T-helper 22 cell (primary cell): Measurements from ENCODE around the gene LHPP.

ENCODE experiments used
- DNase-seq: peaks from one replicate; pipeline ENCODE4 v3.0.0-alpha.2; 2020; ENCODE audit warnings: low read depth

Gene LHPP

DNA sequence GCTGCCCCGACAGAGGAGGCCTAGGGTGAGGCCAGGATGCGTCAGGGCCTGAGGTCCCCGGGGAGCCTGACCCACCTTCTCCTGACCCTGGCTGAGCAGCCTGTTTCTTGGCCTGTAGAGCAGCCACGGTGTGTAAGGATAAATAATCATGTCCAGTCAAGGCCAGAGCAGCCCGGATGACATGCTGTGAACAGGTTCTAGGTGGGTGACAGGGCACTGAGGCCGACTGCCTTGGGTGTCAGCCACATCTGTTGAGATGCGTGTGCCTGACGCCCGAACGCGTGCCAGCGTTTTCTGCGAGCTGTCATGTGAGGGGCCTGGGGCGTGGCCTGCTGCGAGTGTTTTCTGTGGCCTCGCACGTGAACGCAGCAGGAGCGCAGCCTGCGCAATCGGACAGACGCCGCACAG, 164.2 kb downstream of the LHPP start:
- no peak for DNase-seq

DNA sequence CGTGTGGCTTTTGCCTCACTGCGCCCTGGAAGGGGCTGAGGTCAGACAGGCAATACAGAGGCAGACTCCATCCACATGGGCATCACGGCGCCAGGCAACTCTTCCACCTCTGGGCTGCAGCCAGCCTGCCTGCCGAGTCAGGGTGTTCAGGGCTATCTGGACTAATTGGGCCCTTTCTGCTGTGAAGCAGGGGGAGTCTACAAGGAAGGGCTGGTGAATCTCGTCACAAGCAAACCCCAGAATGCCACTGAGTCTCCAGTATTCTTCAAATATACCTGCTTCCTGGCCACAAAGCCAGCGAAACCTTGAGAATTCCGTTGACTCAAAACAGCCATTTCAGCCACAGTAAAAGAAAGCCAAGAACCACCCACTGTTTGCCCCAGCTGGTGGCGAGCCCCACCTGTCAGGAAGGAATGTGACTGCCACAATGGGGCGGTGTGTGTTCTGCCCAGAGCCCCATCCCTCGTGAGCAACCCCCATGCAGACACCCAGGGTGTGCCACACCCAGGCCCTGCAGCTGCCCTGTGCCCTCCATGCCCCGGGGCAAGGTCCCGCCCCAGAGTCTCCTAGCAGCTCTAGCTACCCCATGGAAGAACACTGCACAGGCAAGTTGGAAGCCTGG, 165.2 kb downstream of the LHPP start:
- DNase-seq = peak; percentile 27

DNA sequence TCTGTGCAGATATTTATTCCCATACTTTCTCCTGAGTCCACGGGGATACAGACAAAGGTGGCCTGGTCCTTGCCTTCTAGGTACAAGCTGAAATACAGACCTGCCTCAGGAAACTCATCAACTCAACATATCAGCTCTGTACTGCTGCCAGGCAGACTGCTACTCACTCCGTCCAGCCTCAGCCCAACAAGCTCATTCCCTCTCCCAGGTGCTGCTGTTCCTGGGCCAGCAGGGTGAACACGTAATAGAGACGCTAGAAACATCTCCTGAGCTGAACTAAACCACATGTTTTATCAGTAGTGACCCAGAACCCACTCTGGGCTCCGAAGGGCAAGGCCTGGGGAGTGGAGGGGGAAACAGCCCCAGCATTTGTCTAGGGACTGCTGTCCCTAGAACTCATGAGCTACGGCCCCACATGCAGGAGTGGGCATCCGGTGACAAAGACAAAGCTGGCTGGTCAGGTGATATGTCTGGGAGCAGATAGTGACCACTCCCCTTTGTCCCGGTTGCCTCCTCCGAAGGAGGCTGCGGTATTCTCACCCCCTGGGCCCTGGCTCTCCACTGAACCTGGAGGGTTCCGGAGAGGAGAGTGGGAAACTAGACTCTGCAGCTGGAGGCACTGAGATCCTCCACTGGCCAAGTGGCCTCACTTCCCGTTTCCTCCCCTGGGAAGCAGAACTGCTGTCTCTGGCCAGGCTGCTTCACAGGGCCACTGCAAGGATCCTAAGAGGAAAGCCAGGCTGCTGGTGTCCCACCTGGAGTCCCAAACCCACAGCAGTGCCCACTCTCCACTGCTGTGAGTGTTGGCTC, 166.4 kb downstream of the LHPP start:
- no peak for DNase-seq

- DNase-seq = no peak
These were observed 167.0 kb downstream of the LHPP start for GRCh38 chr10:124628676-124629021.

- DNase-seq = no peak
These were observed 167.8 kb downstream of the LHPP start for GRCh38 chr10:124629415-124629814.

DNA sequence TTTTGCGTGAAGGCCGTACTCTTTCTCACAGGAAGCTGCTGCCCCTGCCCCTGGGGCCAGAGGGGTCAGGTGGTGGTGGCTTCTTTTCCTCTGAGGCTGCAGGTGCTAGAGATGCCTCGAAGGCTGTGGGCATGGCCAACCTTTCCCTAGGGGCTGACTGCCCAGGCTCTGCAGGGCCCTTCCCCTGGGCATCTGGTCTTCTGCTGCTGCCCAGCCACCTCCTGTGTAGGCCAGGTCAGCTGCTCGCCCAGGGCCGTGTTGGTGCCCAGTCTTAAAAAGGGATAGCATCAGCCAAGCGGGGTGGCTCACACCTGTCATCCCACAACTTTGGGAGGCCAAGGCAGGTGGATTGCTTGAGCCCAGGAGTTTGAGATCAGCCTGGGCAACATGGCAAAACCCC, 168.2 kb downstream of the LHPP start:
- DNase-seq = no peak

DNA sequence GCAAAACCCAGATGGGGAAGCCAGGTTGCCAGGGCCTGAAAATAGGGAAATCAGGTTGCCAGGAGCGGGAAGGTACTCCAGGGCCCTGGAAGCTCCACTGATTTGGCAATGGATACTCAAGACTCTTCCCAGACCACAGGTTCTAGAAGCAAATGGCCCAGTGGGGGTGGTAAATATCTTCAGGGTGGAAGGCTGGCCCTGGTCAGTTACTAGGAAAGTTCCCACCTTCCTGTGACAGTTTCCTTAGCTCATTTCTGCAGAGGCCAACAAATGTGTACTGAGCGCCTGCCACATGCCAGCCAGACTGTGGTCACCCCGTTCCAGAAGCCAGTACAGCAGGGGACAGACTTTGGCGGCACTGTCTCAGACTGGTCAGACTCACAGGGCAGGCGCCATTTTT, 168.9 kb downstream of the LHPP start:
- DNase-seq = no peak

DNA sequence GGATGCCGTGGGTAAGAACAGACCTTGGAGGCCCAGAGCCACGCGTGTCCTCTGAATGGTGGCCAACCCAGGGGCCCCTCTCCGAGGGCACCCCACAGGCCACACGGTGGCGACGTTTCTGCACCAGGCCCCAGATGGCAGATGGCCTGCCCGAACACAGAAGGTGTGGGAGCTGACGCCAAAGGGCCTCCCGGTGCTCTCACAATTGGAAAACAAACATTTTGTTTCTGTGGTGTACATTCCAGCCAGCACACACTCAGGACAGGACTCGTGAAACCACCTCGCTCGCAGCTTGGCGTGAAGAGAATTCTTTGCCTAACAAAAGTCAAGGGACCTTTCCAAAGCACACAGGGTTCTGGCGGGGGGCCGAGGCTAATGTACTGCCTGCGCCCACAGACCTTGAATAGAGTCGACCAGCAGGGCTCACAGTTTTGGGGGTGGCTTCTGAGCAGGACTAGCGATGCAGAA, 170.5 kb downstream of the LHPP start:
- no peak for DNase-seq

DNA sequence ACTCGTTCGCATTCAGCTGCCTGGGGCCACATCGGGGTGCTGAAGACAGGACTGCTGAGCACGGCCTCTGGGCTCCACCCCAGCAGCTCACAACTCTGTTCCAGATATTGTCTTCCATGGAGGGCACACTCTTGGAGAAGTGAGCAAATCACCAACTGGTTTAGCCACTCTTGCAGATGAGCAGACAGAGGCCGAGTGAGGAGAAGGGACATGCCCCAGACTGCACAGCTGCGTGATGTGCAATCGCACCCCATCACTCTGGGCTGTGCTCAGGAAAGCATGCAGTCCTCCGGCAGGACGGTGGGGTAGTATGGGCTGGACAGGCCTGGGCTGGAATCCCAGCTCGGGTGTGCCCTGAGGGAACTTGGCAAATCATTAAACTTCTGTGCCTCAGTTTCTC, 170.9 kb downstream of the LHPP start:
- DNase-seq = no peak

- DNase-seq = no peak
These were observed 174.8 kb downstream of the LHPP start for GRCh38 chr10:124636271-124636995.

- DNase-seq = no peak
These were observed 175.6 kb downstream of the LHPP start for GRCh38 chr10:124637091-124637700.

DNA sequence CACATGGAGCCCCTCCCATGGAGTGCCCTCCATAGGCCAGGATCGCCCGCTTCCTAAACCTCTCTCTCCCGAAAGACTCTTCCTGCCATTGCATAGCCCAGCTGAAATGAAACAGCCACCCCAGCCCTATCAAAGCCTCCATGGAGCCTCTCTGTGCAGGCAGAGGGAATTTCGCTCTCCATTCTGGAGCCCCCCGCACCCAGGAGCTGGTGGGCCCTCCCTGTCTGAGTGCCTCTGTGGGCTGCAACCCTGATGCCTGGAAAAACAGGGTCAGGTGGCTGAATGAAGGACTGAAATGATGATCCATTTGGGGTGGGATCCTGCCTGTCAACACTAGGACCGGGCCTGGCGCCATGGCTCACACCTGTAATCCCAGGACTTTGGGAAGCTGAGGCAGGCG, 176.1 kb downstream of the LHPP start:
- no peak for DNase-seq

- DNase-seq = no peak
These were observed 177.6 kb downstream of the LHPP start for GRCh38 chr10:124639206-124639605.

- no peak for DNase-seq
These were observed 178.0 kb downstream of the LHPP start for GRCh38 chr10:124639646-124640045.

GRCh38 chr10:124640056-124640455, 178.4 kb downstream of the LHPP start:
- DNase-seq = no peak

DNA sequence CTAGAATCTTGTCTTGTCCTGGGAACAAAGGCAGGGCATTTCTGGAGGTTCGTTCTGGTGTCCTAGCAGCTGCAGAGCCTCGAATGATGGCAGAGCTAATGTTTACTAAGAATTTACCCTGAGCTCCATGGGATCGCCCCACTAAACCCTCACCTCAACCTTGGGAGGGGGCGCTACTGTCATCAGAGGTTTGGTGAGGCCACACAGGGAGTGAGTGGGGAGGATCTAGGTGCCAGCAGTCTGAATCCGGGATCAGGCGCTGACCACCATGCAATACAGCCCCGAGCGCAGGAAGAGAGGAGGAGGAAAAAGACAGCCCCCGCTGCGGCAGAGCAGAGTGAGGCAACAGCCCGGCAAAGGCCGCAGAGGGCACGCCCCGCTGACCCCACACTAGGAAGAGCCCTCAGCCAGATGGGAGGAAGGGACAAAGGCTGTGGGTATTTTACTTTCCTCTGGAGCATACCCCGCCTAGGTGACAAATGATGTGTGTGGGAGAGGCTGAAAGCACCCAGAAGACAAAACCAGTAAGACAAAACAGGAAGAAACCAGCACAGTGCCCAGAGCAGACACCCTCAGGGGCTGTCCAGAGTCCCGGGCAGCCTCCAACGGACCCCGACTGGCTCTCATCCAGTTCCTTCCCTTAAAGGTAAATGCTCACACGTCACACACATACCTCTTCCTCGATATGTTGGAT, 179.1 kb downstream of the LHPP start:
- DNase-seq = no peak

DNA sequence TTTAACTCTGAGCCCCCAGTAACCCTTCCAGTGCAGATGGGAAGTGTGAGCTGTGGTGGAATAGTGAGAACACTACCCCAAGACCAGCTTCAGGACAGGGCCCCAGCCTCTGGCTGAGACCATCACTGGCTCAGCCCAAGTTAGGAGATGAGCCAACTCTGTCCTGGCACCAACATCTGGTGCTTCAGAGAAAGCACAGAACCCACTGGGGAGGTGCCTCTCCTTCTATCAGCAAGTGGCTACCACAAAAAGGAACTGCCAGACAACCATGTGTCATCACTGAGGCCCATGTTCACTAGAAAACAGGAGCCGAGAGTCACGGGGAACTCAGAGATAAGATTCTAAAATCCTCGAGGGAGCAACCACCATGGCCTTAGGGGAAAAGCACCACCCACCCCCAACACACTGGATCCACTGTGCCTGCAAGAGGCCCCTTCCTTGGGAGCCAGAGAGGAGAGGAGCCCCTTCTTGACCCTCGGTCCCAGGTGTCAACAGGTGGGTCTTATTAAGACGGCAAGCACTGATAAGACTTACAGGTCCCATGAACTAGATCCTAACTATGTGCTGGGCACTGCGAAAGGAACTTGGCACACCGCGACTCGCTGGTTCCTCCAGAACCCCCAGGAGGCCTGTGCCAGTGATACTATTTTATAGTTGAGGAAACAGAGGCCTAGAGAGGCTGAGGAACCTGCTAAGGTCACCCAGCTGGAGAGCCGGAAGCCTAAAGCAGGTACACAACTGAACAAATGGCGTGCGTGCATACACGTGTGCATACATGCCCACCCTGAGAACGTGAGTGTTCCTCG, 179.9 kb downstream of the LHPP start:
- DNase-seq = no peak

DNA sequence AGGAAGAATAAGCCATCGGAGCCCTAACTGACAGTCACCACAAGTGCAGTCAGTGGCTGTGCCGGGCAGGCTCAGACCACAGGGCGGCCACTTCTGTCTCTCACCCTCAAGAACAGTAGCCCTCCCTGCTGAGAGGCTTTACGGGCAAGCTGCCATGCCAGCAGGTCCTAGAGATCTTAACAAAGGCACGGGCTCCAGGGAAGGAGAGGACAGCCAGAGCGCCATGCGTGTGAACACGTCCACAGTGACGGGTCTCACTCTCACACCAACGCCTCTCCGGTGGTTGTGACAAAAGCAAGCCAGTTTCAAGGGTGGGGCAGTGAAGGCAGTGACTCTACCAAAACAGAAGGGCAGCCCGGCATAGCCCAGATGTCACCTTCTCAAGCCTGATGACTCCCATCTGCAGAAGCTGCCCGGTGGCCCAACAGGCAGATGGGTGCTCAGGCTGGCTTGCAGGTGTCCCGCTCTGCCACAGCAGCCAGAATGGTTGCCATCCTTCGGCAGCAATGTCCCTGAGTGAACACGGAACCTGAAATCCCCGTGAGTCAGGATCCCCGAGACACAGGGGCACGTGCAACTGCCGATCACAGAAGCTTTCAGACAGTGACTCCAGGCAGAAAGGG, 180.6 kb downstream of the LHPP start:
- DNase-seq = no peak

GRCh38 chr10:124643330-124644009, 181.8 kb downstream of the LHPP start:
- DNase-seq = no peak

DNA sequence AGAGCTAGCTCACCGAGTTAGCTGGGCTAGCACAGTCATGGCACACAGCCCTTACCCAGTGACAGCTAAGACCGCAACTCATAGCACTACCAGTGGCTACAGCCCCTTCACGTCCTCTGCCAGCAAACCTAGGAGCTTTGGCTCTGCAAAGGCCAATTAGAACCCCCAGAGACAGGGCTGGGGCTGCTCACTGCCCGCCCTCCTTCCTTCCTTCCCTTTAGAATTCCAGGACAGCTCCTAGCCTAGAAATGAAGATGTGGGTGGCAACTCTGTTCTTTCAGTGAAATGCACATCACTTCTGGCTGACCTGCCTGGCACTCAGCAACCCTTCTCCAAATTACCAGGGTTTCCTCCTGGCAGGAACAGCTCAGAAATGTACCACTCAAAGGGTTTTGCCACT, 182.6 kb downstream of the LHPP start:
- DNase-seq = no peak
